ENCODE data around the gene UBTD1.
"Not testable (repeated sequence)": the region's sequence is repeated elsewhere in the genome, so short reads cannot be mapped to it uniquely, and the experiment has no call there.

UBTD1 gene

GRCh38 chr10:97567891-97568290, 69.2 kb downstream of the UBTD1 start:
- no peak for FAIRE-seq

DNA sequence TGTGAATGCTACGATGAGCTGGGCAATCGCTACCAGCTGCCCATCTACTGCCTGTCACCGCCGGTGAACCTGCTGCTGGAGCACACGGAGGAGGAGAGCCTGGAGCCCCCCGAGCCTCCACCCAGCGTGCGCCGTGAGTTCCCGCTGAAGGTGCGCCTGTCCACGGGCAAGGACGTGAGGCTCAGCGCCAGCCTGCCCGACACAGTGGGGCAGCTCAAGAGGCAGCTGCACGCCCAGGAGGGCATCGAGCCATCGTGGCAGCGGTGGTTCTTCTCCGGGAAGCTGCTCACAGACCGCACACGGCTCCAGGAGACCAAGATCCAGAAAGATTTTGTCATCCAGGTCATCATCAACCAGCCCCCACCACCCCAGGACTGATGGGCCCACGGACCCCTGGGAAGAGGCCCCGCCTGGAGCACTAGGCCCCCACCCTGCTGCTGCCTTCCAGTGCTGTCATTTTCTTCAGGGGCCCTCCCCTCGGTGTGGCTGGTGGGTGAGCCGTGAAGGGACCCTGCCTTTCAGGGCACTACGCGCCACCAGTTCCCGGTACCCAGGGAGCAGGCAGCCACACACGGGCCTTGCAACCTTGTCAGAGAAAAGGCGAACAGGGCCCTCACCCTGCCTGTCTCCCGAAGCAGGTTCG, 71.5 kb downstream of the UBTD1 start:
- FAIRE-seq = no peak

DNA sequence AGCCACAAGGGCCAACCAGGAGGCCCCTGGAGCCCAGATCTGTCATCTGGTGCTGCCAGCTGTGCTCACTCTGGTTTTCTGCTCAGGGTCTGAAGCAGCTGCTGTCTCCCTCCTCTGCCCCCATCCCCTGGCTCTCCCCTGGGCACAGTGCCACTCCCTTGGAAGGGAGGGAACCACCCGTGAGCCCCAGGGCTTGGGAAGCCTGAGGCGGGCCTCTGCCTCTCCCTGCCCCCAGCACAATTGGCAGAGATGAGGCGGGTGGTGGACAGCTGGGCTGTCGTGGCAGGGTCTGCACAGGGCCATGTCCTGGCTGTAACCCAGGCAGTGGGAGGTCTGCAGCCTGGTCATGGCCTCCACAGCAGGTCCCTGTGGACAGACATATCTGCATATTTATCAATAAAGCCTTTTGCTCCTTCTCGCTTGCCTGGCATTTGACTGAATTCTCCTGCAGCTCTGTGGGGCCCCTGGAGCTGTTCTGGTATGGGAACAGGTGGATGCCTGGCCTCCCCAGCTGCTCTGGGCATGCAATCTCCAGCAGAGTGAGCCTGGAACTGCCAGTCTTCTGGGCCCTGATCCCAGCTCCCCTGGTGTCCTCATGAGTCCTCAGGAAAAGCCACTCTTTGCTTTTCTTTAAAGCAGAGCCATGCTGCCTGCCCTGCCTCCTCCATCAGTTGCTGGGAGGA, 72.2 kb downstream of the UBTD1 start:
- FAIRE-seq = no peak

- no peak for FAIRE-seq
Measured at GRCh38 chr10:97571622-97572021, 72.9 kb downstream of the UBTD1 start.

- no peak for FAIRE-seq
Measured at GRCh38 chr10:97572214-97572989, 73.7 kb downstream of the UBTD1 start, which contains the start of gene ANKRD2. ANKRD2 (plus strand) TSS chr10:97572779; CDS start chr10:97572789, 10 bp downstream.

DNA sequence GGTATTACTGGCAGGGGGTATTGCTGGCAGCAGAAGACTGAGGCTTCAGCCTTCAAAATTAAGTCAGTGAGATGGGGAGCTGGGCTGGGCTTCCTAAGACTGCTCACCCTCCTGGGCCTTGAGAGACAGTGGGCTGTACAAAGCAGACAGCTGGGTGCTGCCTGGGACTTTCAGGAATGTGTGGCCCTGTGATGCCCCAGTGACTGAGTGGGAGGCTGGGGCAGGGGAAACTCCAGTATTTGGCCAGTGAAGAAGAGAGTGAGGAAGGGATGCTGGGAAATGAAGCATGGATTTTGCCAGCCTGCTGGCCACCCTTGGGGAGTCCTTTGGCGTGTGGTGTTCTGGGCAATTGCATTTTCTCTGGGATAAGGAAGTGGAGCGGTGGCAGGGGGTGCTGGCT, 74.3 kb downstream of the UBTD1 start:
- no peak for FAIRE-seq

DNA sequence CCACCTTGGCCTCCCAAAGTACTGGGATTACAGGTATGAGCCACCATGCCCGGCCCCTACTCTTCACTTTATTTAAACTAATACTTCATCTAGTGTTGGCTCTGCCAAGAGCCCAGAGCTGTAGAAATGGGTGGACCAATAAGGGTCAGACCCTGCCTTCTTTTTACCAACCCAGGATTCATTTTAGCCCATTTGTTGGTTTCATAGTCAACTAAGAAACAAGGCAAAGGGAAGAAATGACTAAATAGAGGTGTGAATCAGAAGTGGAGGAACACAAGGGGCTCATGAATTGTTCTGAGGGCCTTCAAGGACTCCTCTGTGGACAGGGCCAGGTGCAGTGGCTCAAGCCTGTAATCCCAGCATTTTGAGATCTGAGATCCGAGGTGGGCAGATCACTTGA, 74.9 kb downstream of the UBTD1 start:
- no peak for FAIRE-seq

DNA sequence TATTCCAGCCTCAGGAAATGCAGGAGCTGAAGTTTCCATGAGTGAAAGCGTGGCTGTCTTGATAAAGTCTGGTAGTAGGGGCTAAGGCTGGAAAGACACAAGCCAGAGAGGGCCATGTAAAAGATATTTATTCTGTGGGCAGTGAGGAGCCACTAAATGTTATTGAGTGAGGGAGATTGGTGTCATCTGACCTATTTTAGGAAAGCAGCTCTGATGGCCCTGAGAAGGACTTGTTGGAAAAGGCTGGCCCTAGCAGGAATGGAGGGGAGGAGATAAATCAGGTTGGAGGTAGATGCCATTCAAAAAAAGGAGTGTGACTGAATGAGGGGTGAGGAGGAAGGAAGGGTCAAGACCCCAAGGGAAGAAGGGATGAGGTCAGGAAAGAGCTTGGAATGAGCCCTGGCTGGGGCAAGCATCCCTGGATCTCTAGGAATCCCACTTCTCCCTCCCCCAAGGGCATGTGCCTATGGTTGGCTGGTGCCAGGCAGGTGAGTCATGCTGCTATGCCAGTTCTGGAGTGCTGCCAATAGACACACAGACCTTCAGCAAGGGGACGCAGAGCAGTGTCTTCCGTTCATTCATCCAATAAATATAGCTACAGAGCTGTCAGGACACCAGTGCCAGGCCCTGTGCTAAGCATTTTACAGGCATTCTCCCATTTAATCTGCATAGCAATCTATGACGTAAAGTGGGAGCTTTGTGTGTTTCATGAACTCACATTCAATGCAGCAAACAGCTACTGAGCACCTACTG, 75.8 kb downstream of the UBTD1 start:
- FAIRE-seq = no peak

GRCh38 chr10:97575127-97575668, 76.5 kb downstream of the UBTD1 start:
- FAIRE-seq = no peak

DNA sequence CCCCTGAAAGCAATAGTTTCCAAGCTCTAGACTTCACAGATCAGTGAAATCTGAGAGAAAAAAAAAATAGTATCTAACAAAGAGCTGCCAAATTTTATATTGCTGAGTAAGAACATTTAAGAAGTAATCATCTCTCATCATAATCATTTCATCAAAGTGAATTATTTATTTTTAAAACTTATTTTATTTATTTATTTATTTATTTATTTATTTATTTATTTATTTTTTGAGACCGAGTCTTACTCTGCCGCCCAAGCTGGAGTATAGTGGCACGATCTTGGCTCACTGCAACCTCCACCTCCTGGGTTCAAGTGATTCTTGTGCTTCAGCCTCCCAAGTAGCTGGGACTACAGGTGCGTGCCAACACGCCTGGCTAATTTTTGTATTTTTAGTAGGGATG, 77.8 kb downstream of the UBTD1 start:
- FAIRE-seq = not testable (repeated sequence)

DNA sequence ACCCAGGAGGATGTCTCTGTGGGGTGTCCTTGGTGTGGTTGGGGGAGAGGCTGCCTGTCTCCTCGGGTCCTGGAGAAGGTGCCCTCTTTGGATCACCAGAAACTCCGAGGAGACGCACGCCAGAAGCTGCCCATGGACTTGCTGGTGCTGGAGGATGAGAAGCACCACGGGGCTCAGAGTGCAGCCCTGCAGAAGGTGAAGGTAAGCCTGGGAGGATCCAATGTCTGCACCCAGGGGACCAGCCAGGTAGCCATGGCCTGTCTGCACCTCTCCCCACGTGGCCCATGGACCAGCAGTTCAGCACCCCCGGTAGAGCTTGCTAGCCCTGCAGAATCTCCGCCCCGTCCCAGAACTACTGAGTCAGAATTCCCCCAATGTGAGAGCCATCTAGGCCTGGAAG, 79.0 kb downstream of the UBTD1 start:
- FAIRE-seq = no peak

GRCh38 chr10:97578171-97578844, 79.6 kb downstream of the UBTD1 start:
- no peak for FAIRE-seq

- FAIRE-seq = no peak
Measured at GRCh38 chr10:97580421-97581367, 82.0 kb downstream of the UBTD1 start.

DNA sequence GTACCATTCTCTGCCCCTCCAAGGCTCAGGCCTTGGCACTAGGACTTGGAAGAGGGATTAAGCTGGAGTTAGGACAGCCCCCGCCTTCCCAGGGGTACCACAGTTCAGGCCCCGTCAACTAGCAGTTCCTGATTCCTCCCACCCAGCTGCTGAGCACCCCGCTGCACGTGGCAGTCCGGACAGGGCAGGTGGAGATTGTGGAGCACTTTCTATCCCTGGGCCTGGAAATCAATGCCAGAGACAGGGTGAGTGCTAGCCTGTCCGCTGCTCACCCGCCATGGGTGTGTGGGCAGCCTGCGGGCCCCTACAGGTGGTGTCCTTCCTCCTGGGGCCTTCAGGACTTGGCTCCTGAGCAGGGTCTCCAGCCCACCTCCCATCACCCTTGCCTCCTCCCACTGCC, 83.4 kb downstream of the UBTD1 start:
- no peak for FAIRE-seq

DNA sequence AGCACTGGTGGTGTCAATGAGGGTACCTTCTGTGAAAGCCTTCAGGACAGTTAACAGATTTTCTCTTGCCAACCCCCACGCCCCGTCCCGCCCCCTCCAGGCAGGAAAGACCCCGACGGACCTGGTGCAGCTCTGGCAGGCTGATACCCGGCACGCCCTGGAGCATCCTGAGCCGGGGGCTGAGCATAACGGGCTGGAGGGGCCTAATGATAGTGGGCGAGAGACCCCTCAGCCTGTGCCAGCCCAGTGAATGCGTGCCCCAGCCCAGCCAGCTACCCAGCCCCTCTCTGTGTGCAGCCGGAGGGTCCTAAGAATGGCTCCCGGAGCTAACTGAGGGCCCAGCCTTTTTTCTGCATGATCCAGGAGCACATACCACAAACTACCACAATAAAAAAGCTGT, 84.8 kb downstream of the UBTD1 start:
- no peak for FAIRE-seq

GRCh38 chr10:97584060-97584797, 85.5 kb downstream of the UBTD1 start, which contains the start of gene HOGA1:
HOGA1 (plus strand) TSS chr10:97584389; CDS start chr10:97584704, 315 bp downstream.
- FAIRE-seq = no peak

DNA sequence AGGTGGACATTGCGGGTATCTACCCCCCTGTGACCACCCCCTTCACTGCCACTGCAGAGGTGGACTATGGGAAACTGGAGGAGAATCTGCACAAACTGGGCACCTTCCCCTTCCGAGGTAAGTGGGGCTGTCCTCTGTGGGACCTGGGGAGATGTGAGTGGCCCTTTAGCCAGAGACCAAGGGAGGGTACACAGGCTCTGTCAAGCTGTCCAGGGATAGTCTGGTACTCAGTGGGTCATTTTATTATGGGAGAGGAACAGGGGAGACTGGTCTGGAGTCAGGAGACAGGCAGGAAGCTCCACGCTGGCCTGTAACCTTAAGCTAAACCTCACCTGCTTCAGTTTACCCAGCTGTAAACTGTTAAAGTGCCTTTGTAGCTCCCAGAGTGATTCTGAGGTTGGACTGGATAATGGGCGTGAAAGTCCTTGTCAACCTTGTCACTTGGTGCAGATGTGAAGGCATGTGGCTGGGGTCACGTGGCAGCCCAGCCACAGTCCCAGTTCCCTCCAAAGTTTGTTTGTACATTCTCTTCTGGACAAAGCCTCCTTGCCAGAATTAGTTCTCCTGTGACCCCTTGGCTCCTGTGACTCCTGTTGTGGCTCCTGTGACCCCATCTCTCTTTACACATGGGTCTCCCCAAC, 86.2 kb downstream of the UBTD1 start:
- FAIRE-seq = no peak

GRCh38 chr10:97585439-97585811, 86.7 kb downstream of the UBTD1 start:
- no peak for FAIRE-seq

DNA sequence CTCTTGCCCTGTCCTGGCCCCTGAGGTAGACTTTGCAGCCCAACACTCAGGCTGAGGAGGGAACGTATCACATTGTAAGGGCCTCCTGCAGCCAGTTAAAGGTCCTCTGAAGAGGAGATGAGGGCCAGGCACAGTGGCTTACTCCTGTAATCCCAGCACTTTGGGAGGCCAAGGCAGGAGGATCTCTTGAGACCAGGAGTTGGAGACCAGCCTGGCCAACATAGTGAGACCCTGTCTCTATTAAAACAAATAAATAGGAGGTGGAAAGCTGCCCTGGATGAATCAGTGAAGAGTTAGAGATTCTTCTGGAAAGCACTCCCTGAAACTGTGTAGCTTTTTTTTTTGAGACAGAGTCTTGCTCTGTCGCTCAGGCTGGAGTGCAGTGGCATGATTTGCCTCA, 88.5 kb downstream of the UBTD1 start:
- no peak for FAIRE-seq

- no peak for FAIRE-seq
Measured at GRCh38 chr10:97589479-97589878, 90.8 kb downstream of the UBTD1 start, which contains the start of gene C10orf62. C10orf62 (plus strand) TSS chr10:97589721; CDS start chr10:97589898, 177 bp downstream.

Measured in colon (tissue), 2 donors.